Renal cortical epithelial cell (primary cell): ENCODE data around the gene NR5A1. TPM values are rescaled to one million over a fixed set of nuclear protein-coding genes. Genes with fewer than 3 reads are reported as not detected.

Experiments
- DNase-seq: peaks from one replicate; pipeline ENCODE4 v3.0.0-alpha.2; 2011; ENCODE audit warnings: low read depth
- total RNA-seq: library from RNA; depleted of rRNA; stranded (reverse); fragments of >200 nt; gene quantifications from 2 replicates; pipeline ENCODE4 v1.2.3, GENCODE V29; 2014

NR5A1 gene
- total RNA-seq, 1 donor from 2014 or later: not detected

DNA sequence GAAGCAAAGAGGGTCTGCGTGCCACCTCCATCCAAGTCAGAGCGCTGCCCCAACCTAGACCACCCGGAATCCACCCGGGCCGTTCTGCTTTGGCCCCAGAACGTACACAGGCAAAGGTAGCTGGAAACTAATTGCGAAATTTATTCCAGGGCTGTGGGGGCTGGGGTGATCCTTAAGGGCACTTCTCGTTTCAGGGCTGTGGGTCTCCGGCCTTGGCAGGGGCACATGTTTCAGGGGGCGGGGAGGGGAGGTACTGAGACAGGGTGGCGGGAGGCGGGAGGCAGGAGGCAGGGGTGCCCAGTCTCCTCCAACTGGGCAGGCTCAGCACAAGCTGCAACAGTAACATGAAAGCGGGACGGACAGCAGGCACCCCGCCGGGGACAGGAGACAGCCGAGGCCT is 26.1 kb downstream of the NR5A1 start:
- DNase-seq: no peak

DNA sequence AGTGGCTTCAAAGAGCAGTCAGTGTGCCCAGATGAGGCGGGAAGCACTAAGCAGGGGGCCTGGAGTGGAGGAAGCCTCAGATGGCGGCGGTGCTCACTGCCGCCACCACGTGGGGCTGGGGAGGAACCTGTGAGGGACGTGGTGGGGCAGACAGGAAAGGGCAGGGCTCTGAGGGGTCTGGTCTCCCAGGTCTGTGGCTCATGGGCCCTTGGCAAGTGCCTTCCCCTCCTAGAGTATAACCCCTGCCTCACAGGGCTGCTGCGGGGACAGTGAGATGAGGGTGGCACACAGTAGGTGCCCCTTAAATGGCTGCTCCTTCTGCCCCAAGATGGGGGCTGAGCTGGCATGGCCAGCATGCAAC is 26.6 kb downstream of the NR5A1 start:
- DNase-seq: no peak

DNA sequence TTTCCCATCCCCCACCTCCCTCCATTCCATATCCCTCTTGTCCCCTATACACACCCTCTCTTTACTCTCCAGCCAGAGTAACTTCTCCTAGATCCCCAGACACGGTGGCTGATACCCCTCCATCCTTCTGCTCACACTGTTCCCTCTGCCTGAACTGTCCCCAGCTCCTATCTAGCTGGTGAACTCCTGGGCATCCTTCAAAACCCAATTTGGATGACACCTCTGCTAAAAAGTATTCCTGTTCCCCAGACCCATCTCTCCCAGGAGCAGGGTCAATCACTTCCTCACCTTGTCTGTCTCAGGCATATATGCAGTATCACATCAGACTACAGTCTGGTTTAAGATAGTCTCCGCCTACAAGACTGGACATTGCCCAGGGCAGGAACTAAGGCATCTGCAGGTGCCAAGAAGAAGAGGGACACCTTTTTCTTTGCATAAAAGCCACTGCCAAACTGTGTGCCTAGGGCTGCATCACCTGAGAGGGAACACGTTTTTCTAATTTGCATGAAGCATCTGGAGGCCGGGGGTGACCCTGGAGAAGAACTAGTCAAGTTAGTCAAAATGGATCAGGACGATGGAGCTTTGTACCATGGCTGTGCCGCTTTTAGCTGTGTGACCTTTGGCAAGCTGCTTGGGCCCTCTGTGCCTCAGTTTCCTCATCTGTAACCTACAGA is 27.1 kb downstream of the NR5A1 start:
- no peak for DNase-seq

DNA sequence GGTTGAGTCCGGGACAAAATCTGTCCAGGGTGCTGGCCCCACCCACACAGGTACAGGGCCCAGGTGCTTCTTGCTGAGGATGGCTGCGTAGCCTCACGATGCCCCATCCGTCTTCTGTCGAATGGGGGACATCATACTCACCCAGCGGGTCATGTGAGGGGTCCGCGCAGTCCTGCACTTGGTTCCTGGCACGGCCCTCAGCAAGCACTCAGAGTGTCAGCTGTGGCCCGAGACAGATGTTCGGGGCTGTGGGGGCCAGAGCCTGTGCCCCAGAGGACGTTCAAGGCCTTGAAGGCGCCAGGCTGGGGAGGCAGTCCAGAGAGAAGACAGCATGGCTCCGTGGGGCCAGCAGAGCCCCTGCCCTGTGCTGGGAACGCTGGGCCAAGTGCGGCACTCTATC is 27.8 kb downstream of the NR5A1 start:
- DNase-seq: no peak

DNA sequence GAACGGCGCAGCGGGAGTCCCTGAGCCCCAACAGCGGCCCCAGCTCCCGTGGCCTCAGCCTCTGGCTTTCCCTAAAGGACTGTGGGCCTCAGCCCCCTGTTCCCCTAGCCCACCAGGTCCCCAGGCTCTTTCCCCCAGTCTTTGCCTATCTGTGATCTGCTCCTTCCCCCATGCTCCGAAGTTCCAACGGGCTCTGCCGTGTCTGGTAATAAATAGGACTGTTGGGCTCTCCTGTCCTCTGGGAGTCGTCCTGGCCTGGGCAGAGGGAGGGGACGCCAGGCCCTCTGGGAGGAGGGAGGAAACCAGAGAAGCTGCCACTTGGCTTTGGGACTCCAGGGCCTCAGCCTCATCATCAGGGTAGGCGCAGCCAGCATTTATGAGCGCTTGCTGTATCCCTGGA is 28.8 kb downstream of the NR5A1 start:
- DNase-seq: no peak

DNA sequence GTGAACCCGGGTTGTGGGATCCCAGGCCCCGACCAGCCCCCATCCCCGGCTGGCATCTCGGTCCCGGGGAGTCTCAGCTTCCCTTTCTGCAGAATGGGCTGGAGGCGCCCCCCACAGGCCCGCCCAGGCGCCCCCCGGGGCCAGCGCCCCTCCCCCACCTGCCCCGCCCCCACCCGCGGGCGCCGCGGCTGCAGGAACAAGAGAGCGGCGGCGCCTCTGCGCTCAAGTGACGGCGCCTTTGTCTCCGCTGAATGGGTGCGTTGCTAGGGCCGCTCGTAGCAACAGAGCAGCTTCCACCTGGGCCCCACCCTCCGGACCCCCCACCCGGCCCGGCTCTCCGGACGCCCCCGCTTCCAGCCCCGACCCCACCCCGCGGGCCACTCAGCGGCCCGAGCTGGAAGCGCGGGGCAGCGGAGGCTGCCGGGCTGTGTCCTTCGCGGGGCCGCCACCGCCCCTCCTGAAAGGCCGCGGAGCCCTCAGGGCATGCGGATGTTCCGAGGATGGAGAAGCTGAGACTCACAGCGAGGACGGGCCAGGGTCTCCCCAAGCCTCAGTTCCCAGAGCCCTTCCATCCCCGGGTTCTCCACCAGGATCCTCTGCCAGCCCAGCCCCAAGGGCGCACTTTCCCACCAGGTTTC is 29.4 kb downstream of the NR5A1 start:
- DNase-seq: no peak

DNA sequence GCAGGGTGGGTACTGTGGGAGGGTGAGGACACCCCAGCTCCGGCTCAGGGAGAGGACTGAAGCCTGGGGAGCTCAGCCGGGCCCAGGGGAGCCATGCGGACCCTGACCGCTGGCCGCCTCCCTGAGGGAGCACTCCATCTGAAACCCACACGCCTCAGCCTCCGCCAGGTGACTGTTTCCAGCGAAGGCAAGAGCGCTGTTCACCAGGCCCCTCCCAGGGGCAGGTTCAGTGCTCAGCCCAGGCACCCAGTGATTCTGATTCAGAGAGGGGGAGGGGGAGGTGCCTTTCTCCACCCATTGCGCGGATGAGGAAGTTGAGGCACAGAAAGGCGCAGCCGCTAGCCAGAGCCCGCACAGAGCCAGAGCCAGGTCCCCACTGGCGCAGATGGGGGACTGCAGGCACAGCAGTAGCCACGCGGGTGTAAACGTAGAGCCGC is 30.0 kb downstream of the NR5A1 start:
- DNase-seq: no peak

DNA sequence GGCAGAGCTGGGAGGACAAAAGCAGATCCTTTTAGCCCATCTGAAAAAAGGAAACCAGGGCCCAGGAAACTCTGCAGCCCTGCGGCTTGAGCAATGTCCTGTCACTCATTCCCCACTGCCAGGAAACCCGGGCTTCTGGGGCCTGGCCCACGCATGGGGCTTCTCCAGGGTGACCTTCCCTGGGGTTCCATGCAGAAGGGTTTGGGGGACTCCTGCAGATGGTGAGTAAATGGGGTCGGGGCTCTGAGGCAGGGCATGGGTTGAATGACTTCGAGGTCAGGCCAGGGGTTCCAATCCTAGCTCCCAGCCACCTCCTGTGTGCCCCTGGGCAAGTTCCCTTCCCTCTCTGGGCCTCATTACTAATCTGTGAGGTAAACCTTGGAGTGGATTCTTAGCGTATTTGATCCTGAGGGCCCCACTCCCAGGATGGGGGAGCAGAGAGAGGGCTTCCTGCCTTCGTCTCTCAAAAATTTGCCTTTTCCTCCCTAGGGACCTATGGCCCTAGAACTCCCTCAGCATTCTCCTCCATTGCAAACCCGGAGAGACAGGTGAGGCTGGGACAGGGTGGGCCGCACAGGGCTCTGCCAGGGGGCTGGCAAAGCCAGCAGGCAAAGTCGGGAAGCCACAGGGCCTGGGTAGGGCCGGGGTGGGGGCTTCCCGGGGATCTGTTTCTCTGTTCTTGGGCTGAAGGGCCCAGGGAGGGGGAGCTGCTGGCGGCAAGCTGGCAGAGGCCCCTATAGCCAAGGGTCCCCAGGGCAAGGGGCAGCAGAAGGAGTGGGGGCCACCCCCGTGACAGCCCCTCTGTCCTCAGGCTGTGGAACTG is 31.1 kb downstream of the NR5A1 start:
- DNase-seq: no peak

DNA sequence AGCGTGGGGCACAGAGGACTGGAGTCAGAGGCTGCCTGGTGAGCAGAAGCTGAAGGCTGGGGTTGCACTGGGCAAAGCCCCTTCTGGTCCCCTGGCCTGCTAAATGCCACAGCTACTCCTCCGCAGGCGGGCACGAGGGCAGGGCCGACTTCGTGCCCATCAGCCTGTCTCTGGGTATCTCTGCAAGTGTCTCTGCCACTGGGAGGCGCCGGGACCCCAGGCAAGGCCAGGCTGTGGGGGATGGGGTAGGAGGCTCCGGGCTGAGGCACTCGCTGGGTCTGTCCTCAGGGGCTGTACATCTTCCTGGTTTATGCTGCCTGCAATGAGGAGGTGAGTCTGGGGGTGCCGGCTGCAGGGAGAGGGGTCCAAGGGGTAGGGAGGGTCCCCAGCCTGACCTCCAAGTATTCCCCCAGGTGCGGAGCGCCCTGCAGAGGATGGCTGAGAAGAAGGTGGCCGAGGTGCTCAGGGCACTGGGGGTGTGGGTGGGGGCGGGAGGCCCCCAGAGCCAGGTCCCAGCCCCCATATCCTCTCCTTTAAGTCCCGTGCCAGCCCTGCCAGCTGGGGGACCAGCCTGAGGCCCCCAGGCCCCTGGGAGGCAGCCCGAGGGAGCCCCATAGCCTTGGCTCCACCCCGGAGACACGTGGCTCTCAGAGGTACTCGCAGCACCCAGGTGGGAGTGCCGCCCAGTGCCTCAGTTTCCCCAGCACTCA is 31.9 kb downstream of the NR5A1 start:
- no peak for DNase-seq

DNA sequence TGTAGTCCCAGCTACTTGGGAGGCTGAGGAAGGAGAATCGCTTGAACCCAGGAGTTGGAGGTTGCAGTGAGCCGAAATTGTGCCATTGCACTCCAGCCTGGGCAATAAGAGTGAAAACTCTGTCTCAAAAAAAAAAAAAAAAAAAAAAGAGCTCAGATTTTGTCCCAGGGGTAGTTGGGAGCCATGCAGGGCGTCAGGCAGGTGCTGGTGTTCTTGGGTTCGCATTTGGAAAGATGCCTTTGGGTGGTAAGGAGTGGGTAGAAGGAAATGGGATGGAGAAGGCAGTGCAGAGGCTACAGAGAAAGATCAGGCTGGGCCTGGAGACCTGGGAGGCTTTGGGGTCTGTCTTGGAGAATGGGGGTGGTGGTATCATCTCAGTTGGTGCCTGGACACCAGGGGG is 33.0 kb downstream of the NR5A1 start:
- no peak for DNase-seq

DNA sequence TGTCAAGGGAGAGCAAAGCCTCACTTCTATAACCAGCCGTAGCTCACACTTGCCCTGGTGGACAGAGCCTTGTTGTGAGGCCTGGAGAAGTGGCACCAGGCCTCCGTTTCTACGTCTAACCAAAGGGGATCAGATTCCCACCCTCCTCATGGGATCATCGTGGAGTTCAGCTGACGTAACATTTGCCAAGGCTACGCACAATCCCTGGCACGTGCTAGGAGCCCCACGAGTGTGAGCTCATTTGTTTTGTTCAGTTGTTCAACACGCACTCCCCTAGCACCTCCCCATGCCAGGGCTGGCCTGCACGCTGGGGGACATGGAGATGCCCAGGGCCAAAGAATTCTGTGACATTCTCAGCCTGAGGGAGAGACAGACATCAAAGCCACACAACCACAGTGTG is 33.9 kb downstream of the NR5A1 start:
- DNase-seq: no peak

DNA sequence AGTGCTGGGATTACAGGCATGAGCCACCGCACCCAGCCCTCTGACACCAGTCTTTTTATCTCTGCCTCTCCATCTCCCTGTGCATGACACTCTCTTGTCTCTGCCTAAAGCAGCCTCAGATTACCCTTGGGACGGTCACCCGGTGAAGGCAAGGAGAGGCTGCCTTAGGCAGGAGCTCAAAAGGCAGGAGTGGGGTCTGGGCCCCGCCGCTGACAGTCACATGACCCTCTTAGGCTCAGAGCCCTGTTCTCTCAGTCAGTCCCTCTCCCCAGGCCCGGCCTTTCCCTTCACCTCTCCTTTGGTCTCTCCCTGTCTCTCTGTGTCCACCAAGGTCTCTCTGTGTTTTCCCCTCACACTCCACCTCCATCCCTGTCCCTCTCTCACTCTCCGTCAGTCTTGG is 34.4 kb downstream of the NR5A1 start:
- no peak for DNase-seq

DNA sequence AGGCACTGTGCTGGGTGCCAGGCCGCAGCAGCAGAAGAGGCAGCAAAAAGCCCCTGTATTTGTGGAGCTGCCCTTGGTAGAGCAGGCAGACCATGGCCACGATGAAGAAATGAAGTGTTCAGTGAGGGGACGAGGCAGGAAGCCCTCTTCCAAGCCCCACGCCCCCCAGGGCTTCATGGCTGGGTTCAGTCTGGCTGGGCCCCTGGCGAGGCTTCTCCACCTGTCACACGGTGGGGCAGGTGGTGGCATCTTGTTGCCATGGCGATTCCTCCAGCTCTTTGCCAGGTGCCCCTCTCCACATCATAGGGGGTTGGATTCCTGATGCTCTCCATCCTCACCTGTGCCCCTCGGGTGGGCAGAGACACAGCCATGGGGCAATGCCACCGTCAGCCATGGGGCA is 35.4 kb downstream of the NR5A1 start:
- DNase-seq: no peak

DNA sequence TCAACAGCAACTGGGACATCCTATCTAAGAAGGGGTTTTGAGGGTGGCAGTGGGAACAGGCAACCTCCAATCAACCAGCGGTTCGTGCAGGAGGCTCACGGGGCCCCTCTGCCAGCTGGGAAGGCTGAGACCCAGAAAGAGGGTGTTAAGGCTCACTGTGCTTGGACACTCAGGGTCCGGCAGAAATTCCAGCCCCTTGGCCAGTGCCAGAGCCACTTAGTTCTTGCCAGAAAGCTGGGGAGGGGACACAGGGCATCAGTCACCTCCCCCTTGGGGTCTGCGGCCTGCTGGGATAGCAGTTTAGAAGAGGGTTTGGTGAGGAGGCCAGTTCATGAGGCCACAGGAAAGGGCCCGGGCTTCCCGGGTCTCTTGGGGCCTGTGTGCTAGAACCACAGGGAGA is 36.5 kb downstream of the NR5A1 start:
- no peak for DNase-seq

DNA sequence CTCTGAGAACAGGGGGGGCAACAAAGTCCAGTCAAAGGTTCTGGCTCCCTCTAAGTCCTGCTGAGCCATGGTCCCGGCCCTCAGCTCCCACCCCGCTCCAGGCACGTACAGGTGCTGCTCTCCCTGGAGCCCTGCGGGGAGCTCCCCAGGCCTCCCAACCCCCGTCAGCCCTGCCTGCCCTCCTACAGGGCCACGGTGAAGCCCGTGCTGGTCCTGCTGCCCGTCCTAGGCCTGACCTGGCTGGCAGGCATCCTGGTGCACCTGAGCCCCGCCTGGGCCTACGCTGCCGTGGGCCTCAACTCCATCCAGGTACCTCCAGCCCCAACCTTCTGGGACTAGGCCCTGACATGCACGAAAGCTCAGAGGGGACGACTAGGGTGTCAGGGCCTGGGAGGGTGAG is 36.9 kb downstream of the NR5A1 start:
- DNase-seq: no peak

DNA sequence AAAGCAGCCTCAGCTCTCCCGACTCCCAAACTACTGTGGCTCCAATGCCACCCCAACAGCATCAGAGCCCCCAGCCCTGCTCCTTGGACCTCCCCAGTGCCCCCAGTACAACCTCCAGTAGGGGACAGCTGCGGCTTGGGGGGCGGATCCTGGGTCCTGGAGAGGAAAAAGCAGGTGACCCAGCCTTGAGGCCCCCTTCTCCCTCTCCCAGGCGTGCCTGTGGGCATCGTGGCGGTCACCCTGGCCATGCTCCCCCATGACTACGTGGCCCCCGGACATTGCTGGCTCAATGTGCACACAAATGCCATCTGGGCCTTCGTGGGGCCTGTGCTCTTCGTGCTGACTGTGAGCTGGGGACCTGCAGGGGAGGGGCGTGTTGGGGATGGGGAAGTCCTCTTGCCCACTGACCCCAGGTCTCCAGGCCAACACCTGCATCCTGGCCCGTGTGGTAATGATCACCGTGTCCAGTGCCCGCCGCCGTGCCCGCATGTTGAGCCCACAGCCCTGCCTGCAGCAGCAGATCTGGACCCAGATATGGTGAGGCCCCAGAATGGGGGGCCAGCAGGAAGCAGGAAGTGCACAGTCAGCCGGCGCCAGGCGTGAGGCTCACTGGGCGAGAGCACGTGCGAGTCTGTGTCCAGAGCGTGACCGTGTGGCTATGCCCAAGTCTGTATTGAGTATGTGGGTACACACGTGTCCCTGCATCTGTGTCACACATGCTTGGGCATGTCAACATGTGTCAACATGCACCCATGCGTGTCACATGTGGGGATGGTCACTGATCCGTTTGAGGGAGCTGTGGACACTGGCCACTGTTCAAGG is 38.0 kb downstream of the NR5A1 start:
- no peak for DNase-seq

DNA sequence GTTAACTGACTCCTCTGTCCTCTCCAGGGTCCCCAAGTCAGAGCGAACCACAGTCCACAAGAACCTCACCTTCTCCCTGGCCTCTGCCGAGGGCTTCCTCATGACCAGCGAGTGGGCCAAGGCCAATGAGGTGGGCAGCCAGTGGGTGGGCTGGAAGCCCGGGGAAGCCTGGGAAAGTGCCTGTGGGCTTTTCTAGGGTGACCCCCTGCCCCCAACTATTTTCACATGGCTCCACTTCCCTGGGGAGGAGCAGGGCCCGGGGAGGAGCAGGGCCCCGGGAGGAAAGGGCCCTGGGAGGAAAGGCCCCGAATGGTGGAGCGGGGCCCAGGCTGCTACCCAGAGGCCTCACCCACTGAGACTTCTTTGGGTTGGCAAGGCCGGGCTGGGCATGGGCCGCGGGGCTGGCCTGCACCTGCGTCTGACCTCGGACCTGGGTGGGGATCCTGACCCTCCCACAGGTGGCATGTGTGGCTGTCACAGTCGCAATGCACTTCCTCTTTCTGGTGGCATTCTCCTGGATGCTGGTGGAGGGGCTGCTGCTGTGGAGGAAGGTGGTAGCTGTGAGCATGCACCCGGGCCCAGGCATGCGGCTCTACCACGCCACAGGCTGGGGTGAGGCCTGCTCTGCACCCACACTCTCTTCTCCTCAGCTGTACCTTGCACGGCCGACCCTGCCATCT is 39.0 kb downstream of the NR5A1 start:
- no peak for DNase-seq

DNA sequence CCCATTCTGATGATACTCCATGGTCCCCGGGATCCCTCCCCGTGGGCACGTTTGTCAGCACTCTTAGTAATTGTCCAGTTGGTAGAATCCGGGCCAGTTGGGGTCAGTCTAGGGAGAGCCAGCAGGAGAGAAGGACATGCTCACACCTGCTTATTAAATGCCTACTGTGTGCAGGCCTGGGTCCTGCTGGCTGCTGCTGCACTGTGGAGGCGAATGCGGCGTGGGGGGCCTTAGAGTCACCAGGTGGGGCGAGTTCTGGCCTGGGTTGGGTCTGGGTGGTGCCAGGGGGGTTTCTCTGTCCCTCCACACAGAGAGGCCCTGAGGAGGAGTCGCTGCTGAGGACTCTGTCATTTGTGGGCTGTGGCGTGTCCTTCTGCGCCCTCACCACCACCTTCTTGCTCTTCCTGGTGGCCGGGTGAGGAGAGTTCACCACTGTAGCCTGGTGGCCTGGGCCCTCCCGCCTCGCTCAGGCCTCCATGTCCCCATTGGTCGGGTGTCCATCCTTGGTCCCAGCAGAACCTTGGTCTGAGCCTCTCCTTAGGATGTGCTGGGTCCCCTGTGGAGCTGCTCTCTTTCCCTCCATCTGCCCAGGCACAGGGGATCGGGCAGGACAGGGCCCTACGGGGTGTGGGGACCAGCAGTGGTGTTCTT is 39.7 kb downstream of the NR5A1 start:
- no peak for DNase-seq

DNA sequence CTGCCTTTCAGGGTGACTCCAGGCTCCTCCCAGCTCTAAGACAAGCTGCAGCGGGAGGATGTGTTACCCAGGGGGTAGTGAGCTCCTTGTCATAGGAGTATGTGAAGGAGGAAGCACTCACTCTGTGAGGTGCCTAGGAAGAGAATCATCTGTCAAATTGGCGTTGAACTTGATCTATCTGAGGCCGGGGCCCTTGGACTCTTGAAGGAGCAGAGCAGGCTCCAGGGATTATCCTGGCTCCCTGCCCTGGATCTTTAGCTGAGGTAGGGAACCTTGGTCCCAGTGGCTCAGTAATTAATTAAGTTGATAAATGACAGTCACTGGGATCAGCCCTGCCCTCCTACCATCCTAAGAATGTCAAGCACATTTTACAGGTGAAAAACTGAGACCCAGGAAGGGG is 41.5 kb downstream of the NR5A1 start:
- DNase-seq: no peak

DNA sequence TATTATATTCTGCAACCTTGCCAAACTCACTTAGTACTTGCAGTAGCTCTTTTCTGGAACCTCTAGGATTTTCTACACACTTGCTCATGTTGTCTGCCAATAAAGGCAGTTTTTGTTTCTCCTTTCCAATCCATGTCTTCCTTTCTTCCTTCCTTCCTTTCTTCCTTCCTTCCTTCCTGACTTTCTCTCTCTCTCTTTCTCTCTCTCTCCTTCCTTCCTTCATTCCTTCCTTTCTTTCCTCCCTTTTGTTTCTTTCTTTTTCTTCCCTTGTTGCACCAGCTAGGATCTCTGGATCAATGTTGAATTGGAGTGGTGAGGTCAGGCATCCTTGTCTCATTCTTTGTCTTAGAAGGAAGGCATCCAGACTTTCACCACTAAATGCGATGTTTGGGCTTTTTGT is 44.5 kb downstream of the NR5A1 start:
- DNase-seq: no peak

DNA sequence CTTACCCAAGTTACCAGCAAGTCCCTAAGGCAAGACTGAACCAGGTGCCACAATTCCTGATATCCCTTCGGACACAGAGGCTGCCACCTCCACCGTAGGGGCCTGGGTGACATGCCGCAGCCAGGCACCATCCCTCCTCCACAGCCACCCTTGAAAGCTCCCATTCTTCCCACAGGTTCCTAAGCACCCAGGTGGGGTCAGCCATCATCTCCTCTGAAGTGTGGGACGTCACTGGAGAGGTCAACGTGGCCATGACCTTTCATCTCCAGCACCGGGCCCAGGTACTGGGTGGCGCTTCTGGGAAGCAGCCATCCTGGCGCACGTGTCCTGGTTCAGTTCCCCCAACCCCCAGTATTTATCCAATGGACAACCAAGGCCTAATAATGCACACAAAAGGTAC is 48.8 kb downstream of the NR5A1 start:
- no peak for DNase-seq
